GM23338 (cell line): ENCODE measurements around the gene SCFD2. TPM values are rescaled to one million over a fixed set of nuclear protein-coding genes. Genes with fewer than 3 reads are reported as not detected.

Experiments used
- ATAC-seq: fragments of 200-7000 bp; cut with Tn5 transposase; 3 replicates; pipeline ENCODE4 v1.9.1; 2020
- DNase-seq: peaks from one replicate; pipeline ENCODE4 v3.0.0-alpha.2; 2015; ENCODE audit warnings: low spot score
- H2AFZ ChIP-seq: fragments of 200-600 bp; sonication (generic); 2 replicates; pipeline ENCODE4 v1.8.0; 2016; ENCODE audit warnings: antibody characterized with exemption, mild to moderate bottlenecking, moderate library complexity
- H3F3A ChIP-seq: fragments of 200-600 bp; sonication (generic); replicated peaks from 2 replicates; pipeline ENCODE4 v1.8.0; 2017; ENCODE audit warnings: antibody characterized with exemption, mixed run types, low read depth
- H3K27ac ChIP-seq: fragments of 200-600 bp; sonication (generic); 2 replicates; pipeline ENCODE4 v1.6.1; 2016; ENCODE audit warnings: low read depth
- H3K27me3 ChIP-seq: fragments of 200-600 bp; sonication (generic); 2 replicates; pipeline ENCODE4 v1.8.0; 2016; ENCODE audit warnings: mild to moderate bottlenecking, mixed run types, moderate library complexity; ENCODE audit not compliant: insufficient read depth
- H3K36me3 ChIP-seq: fragments of 200-600 bp; sonication (generic); 2 replicates; pipeline ENCODE4 v1.8.0; 2016; ENCODE audit warnings: mild to moderate bottlenecking; ENCODE audit not compliant: insufficient read depth
- H3K4me1 ChIP-seq: fragments of 200-600 bp; sonication (generic); 2 replicates; pipeline ENCODE4 v1.8.0; 2016; ENCODE audit warnings: mild to moderate bottlenecking, moderate library complexity; ENCODE audit not compliant: insufficient read depth
- H3K4me2 ChIP-seq: fragments of 200-600 bp; sonication (generic); 2 replicates; pipeline ENCODE4 v1.7.1; 2017; ENCODE audit warnings: mixed run types
- H3K4me3 ChIP-seq: fragments of 200-600 bp; sonication (generic); 2 replicates; pipeline ENCODE4 v1.6.1; 2016; ENCODE audit warnings: mixed run types
- H3K79me2 ChIP-seq: fragments of 200-600 bp; sonication (generic); replicated peaks from 2 replicates; pipeline ENCODE4 v1.8.0; 2017; ENCODE audit warnings: mild to moderate bottlenecking; ENCODE audit not compliant: insufficient read depth
- H3K9me2 ChIP-seq: fragments of 200-600 bp; sonication (generic); 2 replicates; pipeline ENCODE4 v1.8.0; 2017; ENCODE audit not compliant: insufficient read depth
- H4K20me1 ChIP-seq: fragments of 200-600 bp; sonication (generic); replicated peaks from 2 replicates; pipeline ENCODE4 v1.8.0; 2017; ENCODE audit warnings: mild to moderate bottlenecking; ENCODE audit not compliant: insufficient read depth
- H3K27ac Mint-ChIP-seq: 2 replicates; pipeline ENCODE4 v1.8.0; 2020; ENCODE audit warnings: inconsistent platforms, mild to moderate bottlenecking, moderate library complexity, mixed read lengths
- H3K27me3 Mint-ChIP-seq: 3 replicates; pipeline ENCODE4 v1.8.0; 2022; ENCODE audit warnings: low read depth, mild to moderate bottlenecking, moderate library complexity, mixed read lengths, inconsistent platforms; ENCODE audit not compliant: insufficient read depth, poor library complexity
- H3K36me3 Mint-ChIP-seq: 3 replicates; pipeline ENCODE4 v1.8.0; 2021; ENCODE audit warnings: low read depth, mild to moderate bottlenecking, inconsistent platforms, moderate library complexity, mixed read lengths
- H3K4me1 Mint-ChIP-seq: 3 replicates; pipeline ENCODE4 v1.8.0; 2020; ENCODE audit warnings: mild to moderate bottlenecking, inconsistent platforms, mixed read lengths
- H3K4me3 Mint-ChIP-seq: 3 replicates; pipeline ENCODE4 v1.8.0; 2021; ENCODE audit warnings: moderate library complexity, mild to moderate bottlenecking, inconsistent platforms, mixed read lengths
- H3K9me3 Mint-ChIP-seq: 3 replicates; pipeline ENCODE4 v1.8.0; 2020; ENCODE audit warnings: moderate library complexity, mild to moderate bottlenecking, inconsistent platforms, mixed read lengths
- CREB1 ChIP-seq: fragments of 250-450 bp; sonication (Bioruptor Pico); IDR thresholded peaks from 2 replicates; pipeline ENCODE4 v1.5.0; 2020; ENCODE audit warnings: low read depth, mild to moderate bottlenecking, moderate library complexity
- CTCF ChIP-seq, 2 experiments: fragments of 200-600 bp in 1 of 2; sonication (generic) in 1 of 2; conservative IDR thresholded peaks; 2 replicates each; pipeline versions ENCODE4 v1.5.1 to v1.6.1; 2016 to 2017; ENCODE audit warnings: antibody characterized with exemption in 2 of 2, low read depth in 2 of 2, mild to moderate bottlenecking in 2 of 2, moderate library complexity in 1 of 2
- ETS1 ChIP-seq: IDR thresholded peaks from 2 replicates; pipeline ENCODE4 v1.6.1; 2016; ENCODE audit warnings: antibody characterized with exemption
- EZH2 ChIP-seq: fragments of 200-600 bp; sonication (generic); IDR thresholded peaks from one replicate; pipeline ENCODE4 v1.8.0; 2017; ENCODE audit warnings: antibody characterized with exemption, mild to moderate bottlenecking, low read depth; ENCODE audit not compliant: unreplicated experiment
- EZH2phosphoT487 ChIP-seq: fragments of 200-600 bp; sonication (generic); IDR thresholded peaks from one replicate; pipeline ENCODE4 v1.8.1; 2018; ENCODE audit warnings: antibody characterized with exemption; ENCODE audit not compliant: unreplicated experiment
- JUNB ChIP-seq: IDR thresholded peaks from one replicate; pipeline ENCODE4 v1.6.1; 2016; ENCODE audit warnings: antibody characterized with exemption; ENCODE audit not compliant: unreplicated experiment
- POLR2AphosphoS5 ChIP-seq: IDR thresholded peaks from 2 replicates; pipeline ENCODE4 v1.6.1; 2016; ENCODE audit warnings: antibody characterized with exemption, low read depth
- STAT1 ChIP-seq: IDR thresholded peaks from one replicate; pipeline ENCODE4 v1.6.1; 2016; ENCODE audit warnings: antibody characterized with exemption; ENCODE audit not compliant: unreplicated experiment
- ZNF114 ChIP-seq: fragments of 250-450 bp; sonication (Bioruptor Pico); IDR thresholded peaks from 2 replicates; pipeline ENCODE4 v1.5.0; 2020; ENCODE audit warnings: mild to moderate bottlenecking, moderate library complexity
- polyA plus RNA-seq: library from polyadenylated mRNA; unstranded; fragments of >200 nt; fragmentation: Nextera tagmentation; extraction: Ambion mirVana; gene quantifications from 2 replicates; pipeline ENCODE4 v1.2.1, GENCODE V29; 2016
- total RNA-seq: library from RNA; depleted of rRNA; stranded (reverse); fragments of >200 nt; shearing (Covaris generic); gene quantifications from 2 replicates; pipeline ENCODE4 v1.2.3, GENCODE V29; 2014
- TF ChIP-seq, protein P1 (sequence below): IDR thresholded peaks from one replicate; pipeline ENCODE4 v1.6.1; 2018; ENCODE audit warnings: antibody characterized with exemption; ENCODE audit not compliant: unreplicated experiment

Gene SCFD2
- total and polyA plus RNA-seq, 2 experiments from 2014 or later: 5.7 to 17.5 TPM

- no peaks in the 10 kb centered on the region for H4K20me1 ChIP-seq
- ATAC-seq (no peak), DNase-seq (no peak)
- no peaks in the 10 kb centered on the region for H3F3A ChIP-seq
- TF ChIP-seq POLR2AphosphoS5 (no peak), EZH2phosphoT487 (no peak), CTCF (conservative IDR thresholded peaks at IDR 0.05; ENCODE audit: low read depth in 2 of 2) (no peak), JUNB (no peak), STAT1 (no peak), EZH2 (no peak), ETS1 (no peak), ZNF114 (CRISPR knock-in tag) (no peak), CREB1 (CRISPR knock-in tag) (no peak)
- TF ChIP-seq, protein P1, sequence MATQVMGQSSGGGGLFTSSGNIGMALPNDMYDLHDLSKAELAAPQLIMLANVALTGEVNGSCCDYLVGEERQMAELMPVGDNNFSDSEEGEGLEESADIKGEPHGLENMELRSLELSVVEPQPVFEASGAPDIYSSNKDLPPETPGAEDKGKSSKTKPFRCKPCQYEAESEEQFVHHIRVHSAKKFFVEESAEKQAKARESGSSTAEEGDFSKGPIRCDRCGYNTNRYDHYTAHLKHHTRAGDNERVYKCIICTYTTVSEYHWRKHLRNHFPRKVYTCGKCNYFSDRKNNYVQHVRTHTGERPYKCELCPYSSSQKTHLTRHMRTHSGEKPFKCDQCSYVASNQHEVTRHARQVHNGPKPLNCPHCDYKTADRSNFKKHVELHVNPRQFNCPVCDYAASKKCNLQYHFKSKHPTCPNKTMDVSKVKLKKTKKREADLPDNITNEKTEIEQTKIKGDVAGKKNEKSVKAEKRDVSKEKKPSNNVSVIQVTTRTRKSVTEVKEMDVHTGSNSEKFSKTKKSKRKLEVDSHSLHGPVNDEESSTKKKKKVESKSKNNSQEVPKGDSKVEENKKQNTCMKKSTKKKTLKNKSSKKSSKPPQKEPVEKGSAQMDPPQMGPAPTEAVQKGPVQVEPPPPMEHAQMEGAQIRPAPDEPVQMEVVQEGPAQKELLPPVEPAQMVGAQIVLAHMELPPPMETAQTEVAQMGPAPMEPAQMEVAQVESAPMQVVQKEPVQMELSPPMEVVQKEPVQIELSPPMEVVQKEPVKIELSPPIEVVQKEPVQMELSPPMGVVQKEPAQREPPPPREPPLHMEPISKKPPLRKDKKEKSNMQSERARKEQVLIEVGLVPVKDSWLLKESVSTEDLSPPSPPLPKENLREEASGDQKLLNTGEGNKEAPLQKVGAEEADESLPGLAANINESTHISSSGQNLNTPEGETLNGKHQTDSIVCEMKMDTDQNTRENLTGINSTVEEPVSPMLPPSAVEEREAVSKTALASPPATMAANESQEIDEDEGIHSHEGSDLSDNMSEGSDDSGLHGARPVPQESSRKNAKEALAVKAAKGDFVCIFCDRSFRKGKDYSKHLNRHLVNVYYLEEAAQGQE: no peak
- no peak overlapping the region for H3K4me3 ChIP-seq
- H3K4me2 ChIP-seq: no peak overlapping the region
- Mint-ChIP-seq H3K27me3 (no peaks in the 10 kb centered on the region), H3K4me1 (no peaks in the 10 kb centered on the region), H3K27ac (no peak overlapping the region), H3K9me3 (peaks cover 28% of the 10 kb centered on the region), H3K4me3 (no peak overlapping the region), H3K36me3 (peaks cover 28% of the 10 kb centered on the region)
- H3K4me1 ChIP-seq: no peaks in the 10 kb centered on the region
- peaks cover 4% of the 10 kb centered on the region; the same call in 1 of the 2 replicates for H3K36me3 ChIP-seq
- no peaks in the 10 kb centered on the region for H3K79me2 ChIP-seq
- no peak overlapping the region for H3K27ac ChIP-seq
- H3K27me3 ChIP-seq: no peaks in the 10 kb centered on the region
- H3K9me2 ChIP-seq: no peaks in the 10 kb centered on the region
- H2AFZ ChIP-seq: no peak overlapping the region
These were observed 11.7 kb downstream of the SCFD2 start for GRCh38 chr4:53354012-53354722.
